Upper lobe of right lung (tissue), 1 donor: ENCODE data around the gene GALNT17. TPM values are rescaled to one million over a fixed set of nuclear protein-coding genes. Genes with fewer than 3 reads are reported as not detected.

Source experiments
- ATAC-seq: fragments of 200-7000 bp; cut with Tn5 transposase; one replicate; pipeline ENCODE4 v1.9.1; 2020; ENCODE audit warnings: mild to moderate bottlenecking, moderate library complexity
- DNase-seq: peaks from one replicate; pipeline ENCODE4 v3.0.0-alpha.2; 2020
- H3K27ac ChIP-seq: fragments of 200-600 bp; one replicate; pipeline ENCODE4 v1.8.0; 2022
- H3K27me3 ChIP-seq: fragments of 200-600 bp; one replicate; pipeline ENCODE4 v1.8.0; 2022; ENCODE audit warnings: mild to moderate bottlenecking
- H3K36me3 ChIP-seq: fragments of 200-600 bp; one replicate; pipeline ENCODE4 v1.8.0; 2022
- H3K4me1 ChIP-seq: fragments of 200-600 bp; one replicate; pipeline ENCODE4 v1.8.0; 2022
- H3K4me3 ChIP-seq: fragments of 200-600 bp; one replicate; pipeline ENCODE4 v1.8.0; 2022; ENCODE audit warnings: mild to moderate bottlenecking
- H3K9me3 ChIP-seq: fragments of 200-600 bp; one replicate; pipeline ENCODE4 v1.8.0; 2022
- intact Hi-C: fragments of 100-400 bp; cut with DNase I; formaldehyde crosslinking; loops from one replicate; pipeline ENCODE4 v1.11.0; 2022
- total RNA-seq: library from RNA; stranded (reverse); fragmentation: NEBNext Ultra II Directional; extraction: Animal tissue kit (Norgen Biotek cat#: 25700); gene quantifications from one replicate; pipeline ENCODE4 v1.2.1, GENCODE V29; 2021
- TF ChIP-seq, protein P1 (sequence below): fragments of 200-600 bp; IDR thresholded peaks from one replicate; pipeline ENCODE4 v1.8.0; 2022; ENCODE audit warnings: antibody characterized with exemption
- donor health status: DM: no; HTN: yes; CAD: no; lungs with severe emphysema.

GALNT17 gene
- total RNA-seq, 1 donor from 2014 or later = 7.1 TPM

DNA sequence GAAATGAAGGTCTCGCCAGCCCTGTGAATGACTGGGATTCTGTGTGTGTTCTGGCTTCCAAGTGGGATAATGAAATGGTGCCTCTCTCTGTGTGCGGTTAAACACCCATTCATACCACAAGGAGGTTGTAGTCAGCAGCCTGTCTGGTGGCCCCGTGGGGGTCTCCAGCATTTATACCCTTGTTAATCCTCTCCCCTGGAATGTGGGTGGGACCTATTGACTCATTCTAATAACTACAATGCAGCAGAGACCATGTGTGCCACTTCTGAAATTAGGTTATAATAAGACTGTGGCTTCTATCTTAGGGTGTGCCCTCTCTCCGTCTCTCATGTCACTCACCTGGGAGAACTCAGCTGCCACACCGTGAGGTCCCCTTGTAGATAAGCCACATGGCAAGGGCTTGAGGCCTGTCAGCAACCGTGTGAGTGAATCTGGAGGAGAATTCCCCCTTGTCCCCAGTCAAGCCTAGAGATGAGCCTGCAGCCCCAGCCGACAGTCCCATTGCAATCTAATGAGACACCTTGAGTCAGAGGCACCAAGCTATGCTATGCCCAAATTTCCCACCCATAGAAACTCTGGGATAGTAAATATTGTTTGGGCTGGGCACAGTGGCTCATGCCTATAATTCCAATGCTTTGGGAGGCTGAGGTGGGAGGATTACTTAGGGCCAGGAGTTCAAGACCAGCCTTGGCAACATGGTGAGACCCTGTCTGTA lies 106.8 kb downstream of the GALNT17 start:
- intact Hi-C loops = no loop called here
- TF ChIP-seq, protein P1, sequence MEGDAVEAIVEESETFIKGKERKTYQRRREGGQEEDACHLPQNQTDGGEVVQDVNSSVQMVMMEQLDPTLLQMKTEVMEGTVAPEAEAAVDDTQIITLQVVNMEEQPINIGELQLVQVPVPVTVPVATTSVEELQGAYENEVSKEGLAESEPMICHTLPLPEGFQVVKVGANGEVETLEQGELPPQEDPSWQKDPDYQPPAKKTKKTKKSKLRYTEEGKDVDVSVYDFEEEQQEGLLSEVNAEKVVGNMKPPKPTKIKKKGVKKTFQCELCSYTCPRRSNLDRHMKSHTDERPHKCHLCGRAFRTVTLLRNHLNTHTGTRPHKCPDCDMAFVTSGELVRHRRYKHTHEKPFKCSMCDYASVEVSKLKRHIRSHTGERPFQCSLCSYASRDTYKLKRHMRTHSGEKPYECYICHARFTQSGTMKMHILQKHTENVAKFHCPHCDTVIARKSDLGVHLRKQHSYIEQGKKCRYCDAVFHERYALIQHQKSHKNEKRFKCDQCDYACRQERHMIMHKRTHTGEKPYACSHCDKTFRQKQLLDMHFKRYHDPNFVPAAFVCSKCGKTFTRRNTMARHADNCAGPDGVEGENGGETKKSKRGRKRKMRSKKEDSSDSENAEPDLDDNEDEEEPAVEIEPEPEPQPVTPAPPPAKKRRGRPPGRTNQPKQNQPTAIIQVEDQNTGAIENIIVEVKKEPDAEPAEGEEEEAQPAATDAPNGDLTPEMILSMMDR = no peak
- Histone ChIP-seq H3K36me3 (no peaks in the 10 kb centered on the region), H3K4me1 (no peaks in the 10 kb centered on the region), H3K9me3 (no peaks in the 10 kb centered on the region), H3K4me3 (no peak overlapping the region), H3K27ac (peak overlapping the region; percentile 11), H3K27me3 (no peaks in the 10 kb centered on the region)
- DNase-seq = no peak
- ATAC-seq = peak; percentile 26

DNA sequence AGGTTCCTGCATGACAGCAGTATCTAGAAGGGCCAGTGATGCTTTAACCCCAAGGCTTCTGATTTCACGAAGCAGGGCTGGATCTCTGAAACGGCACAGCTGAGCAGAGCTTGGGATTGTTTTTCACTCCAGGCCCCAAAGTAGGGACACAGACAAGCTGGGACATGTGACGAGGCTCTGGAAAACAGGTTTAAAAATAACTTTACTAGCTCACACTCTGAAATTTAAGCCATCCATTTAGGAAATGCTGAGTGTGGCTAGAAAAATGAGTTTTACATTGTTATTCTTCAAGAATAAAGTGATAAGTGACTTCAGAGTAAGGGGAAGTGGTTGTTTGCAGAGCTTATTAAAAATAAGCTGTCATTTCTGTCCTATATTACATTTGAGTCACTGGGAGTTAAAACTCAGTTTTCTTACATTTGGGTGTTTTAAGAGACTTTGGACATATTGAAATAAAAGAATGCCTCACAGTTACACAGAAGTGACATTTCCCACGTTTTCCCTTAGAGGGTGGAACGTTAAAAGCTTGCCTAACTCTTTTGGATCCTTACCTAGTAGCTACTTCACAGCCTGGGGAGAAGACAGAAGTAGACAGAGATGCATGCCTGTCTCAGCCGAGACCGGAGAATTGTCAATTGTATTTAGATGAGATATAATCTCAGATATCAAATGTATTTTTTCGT lies 107.8 kb downstream of the GALNT17 start:
- Histone ChIP-seq H3K27ac (no peak overlapping the region), H3K27me3 (no peaks in the 10 kb centered on the region), H3K9me3 (no peaks in the 10 kb centered on the region), H3K36me3 (no peaks in the 10 kb centered on the region), H3K4me3 (no peak overlapping the region), H3K4me1 (no peaks in the 10 kb centered on the region)
- DNase-seq = no peak
- intact Hi-C loops = no loop called here
- peak; percentile 36 for ATAC-seq
- TF ChIP-seq, protein P1 = no peak

DNA sequence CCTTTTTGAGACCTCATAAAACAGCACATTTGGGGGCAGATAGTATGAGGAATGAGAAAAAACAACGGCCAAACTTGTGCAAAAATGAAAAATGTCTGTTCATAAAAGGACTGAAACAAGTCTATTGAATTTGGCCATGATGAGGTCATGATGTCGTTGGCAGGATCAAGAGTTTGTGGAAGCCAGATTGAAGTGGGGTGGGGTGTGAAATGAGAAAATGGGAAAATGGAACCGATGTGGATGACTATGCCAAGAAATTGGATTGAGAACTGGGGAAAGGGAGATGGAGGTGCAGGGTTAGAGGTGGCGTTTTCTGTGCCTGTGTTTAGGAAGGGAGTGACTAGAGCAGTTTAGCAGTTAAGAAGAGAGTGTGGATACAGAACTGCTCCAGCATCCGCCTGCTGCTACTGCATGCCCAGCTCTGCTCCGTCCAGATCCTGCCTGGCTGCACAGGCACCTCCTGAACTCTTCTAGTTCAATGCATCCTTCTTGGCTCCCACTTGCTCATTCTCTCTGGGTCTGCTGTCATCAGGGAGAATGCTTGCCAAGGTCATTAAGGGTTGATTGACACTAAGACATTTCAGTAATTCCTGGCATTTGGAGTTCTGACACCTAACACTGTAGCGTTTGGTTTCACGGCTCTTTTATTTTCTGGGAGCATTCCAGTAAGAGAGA lies 111.9 kb downstream of the GALNT17 start:
- intact Hi-C loops = no loop called here
- Histone ChIP-seq H3K36me3 (no peaks in the 10 kb centered on the region), H3K4me1 (no peaks in the 10 kb centered on the region), H3K4me3 (no peak overlapping the region), H3K9me3 (no peaks in the 10 kb centered on the region), H3K27ac (no peak overlapping the region), H3K27me3 (no peaks in the 10 kb centered on the region)
- ATAC-seq (peak; percentile 41), DNase-seq (no peak)
- TF ChIP-seq, protein P1 = no peak

DNA sequence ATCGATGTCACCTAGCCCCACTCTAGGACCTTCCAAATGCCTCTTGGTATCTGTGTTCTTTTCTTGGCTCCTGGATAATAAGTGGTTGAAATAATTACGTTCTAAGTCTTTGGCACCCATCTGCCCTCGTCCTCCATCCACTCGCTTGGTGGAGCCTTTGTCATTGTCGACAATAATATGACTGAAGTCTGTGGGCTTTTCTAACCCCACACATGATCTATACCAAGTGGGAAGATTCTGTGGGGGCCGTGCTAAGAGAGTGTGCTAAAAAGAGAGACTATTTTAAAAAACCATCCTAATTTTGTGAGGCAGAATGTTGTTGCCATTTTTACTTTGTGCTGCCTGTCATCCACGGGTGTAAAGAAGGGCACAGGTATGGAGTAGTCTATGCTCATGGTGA lies 113.1 kb downstream of the GALNT17 start:
- H3K27ac ChIP-seq = no peak overlapping the region
- no peaks in the 10 kb centered on the region for H3K36me3 ChIP-seq
- H3K9me3 ChIP-seq = no peaks in the 10 kb centered on the region
- intact Hi-C loops = no loop called here
- TF ChIP-seq, protein P1 = no peak
- H3K4me1 ChIP-seq = no peaks in the 10 kb centered on the region
- ATAC-seq (no peak), DNase-seq (no peak)
- H3K27me3 ChIP-seq = no peaks in the 10 kb centered on the region
- H3K4me3 ChIP-seq = no peak overlapping the region

DNA sequence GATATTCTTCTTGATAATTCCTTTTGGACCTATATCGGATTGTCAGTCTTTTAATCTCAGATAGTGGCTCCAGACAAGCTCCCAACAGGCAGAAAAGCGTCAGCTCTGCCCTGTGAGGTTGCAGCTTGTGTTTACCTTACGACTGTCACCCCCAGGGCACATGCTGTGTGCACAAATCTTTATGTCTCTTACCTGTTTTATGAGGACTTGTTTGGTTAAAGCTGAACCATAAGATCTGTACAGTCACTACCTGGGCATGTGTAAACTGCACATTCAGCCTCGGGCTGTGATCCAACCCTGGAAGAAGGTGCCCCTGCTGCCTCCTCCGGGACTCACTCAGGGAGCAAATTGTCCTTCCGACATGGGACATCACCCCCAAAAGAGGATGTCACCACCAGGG lies 119.8 kb downstream of the GALNT17 start:
- Histone ChIP-seq H3K27me3 (no peaks in the 10 kb centered on the region), H3K36me3 (no peaks in the 10 kb centered on the region), H3K4me1 (no peaks in the 10 kb centered on the region), H3K9me3 (no peaks in the 10 kb centered on the region), H3K27ac (no peak overlapping the region), H3K4me3 (no peak overlapping the region)
- ATAC-seq (no peak), DNase-seq (no peak)
- intact Hi-C loops = no loop called here
- TF ChIP-seq, protein P1 = no peak
